SK-N-MC (cell line): Measurements from ENCODE around the gene FN3K.

Experiments
- DNase-seq: peaks from one replicate; pipeline ENCODE4 v3.0.0-alpha.2; 2011; ENCODE audit warnings: low read depth, low spot score
- H3K27ac ChIP-seq: fragments of 200-600 bp; sonication (generic); 2 replicates; pipeline ENCODE4 v1.5.1; 2016; ENCODE audit warnings: mixed run types
- H3K36me3 ChIP-seq: fragments of 200-600 bp; sonication (generic); 2 replicates; pipeline ENCODE4 v1.6.1; 2017; ENCODE audit warnings: antibody characterized with exemption, low read length, mixed read lengths; ENCODE audit not compliant: insufficient read depth
- H3K4me3 ChIP-seq: fragments of 200-600 bp; sonication (generic); 2 replicates; pipeline ENCODE4 v1.5.1; 2016
- H3K9ac ChIP-seq: fragments of 200-600 bp; sonication (generic); 2 replicates; pipeline ENCODE4 v1.8.0; 2017; ENCODE audit warnings: mixed run types, mixed read lengths; ENCODE audit not compliant: insufficient read length
- H3K9me3 ChIP-seq: fragments of 200-600 bp; sonication (generic); 2 replicates; pipeline ENCODE4 v1.6.1; 2017; ENCODE audit warnings: low read depth, mild to moderate bottlenecking, antibody characterized with exemption, low read length, moderate library complexity, mixed read lengths
- EZH2 ChIP-seq: fragments of 200-600 bp; sonication (generic); IDR thresholded peaks from one replicate; pipeline ENCODE4 v1.6.1; 2017; ENCODE audit warnings: antibody characterized with exemption
- FOXP2 ChIP-seq: optimal IDR thresholded peaks from 2 replicates; pipeline ENCODE3; 2011; ENCODE audit warnings: mild to moderate bottlenecking, moderate library complexity; ENCODE audit not compliant: insufficient read depth; ENCODE audit errors: extremely low read length, control extremely low read depth
- POLR2AphosphoS5 ChIP-seq: IDR thresholded peaks from 2 replicates; pipeline ENCODE4 v1.6.1; 2012; ENCODE audit warnings: mild to moderate bottlenecking, low read depth, low read length, borderline replicate concordance

The FN3K gene

DNA sequence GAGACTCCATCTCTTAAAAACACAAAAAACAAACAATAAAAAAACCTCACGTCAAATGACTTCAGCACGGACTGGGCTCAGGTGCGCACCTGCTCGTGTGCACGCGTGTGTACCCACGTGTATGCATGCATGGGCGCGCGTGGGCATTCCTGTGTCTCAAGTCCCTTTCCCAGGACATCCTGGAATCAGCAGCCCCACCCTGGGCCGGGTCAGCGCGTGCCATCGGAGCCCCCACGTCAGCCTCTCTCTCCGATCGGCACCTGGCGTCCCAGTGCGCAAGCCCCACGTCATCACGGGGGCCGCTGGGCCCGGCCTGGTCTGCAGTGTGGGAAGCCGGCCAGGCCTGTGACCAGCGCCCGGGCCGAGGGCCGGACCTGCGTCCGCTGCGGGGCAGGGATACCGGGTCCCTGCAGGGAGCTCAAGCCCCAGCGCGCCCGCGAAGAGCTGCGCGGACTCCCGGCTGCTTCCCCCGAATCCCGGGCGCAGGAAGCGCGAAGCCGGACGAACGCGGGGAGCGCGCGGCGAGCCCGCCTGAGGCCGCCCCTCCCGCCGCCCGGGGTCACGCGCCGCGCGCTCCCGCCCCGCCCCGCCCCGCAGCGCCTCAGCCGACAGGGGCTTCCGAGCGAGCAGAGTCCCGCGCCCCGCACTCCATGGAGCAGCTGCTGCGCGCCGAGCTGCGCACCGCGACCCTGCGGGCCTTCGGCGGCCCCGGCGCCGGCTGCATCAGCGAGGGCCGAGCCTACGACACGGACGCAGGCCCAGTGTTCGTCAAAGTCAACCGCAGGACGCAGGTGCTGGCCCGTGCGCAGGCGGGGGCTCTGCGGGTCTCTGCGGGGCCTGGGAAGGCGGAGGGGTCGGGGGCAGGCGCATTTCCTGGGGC is at the start of gene FN3K:
Gene FN3K (plus strand): TSS at position 629 of the 880 bp plus-strand sequence. CDS start 22 bp downstream, at position 651.
- peak within 1 kb of the TSS; percentile 57 for H3K9ac ChIP-seq
- no peaks in the 10 kb centered on the region for H3K9me3 ChIP-seq
- H3K27ac ChIP-seq: no peak within 1 kb of the TSS
- peaks cover 13% of the 10 kb centered on the region; the same call in 1 of the 2 replicates for H3K36me3 ChIP-seq
- no peak for DNase-seq
- peak within 1 kb of the TSS; percentile 75 for H3K4me3 ChIP-seq
- TF ChIP-seq POLR2AphosphoS5 (peak; percentile 34; the same call in 1 of the 2 replicates), EZH2 (no peak), FOXP2 (no peak)

DNA sequence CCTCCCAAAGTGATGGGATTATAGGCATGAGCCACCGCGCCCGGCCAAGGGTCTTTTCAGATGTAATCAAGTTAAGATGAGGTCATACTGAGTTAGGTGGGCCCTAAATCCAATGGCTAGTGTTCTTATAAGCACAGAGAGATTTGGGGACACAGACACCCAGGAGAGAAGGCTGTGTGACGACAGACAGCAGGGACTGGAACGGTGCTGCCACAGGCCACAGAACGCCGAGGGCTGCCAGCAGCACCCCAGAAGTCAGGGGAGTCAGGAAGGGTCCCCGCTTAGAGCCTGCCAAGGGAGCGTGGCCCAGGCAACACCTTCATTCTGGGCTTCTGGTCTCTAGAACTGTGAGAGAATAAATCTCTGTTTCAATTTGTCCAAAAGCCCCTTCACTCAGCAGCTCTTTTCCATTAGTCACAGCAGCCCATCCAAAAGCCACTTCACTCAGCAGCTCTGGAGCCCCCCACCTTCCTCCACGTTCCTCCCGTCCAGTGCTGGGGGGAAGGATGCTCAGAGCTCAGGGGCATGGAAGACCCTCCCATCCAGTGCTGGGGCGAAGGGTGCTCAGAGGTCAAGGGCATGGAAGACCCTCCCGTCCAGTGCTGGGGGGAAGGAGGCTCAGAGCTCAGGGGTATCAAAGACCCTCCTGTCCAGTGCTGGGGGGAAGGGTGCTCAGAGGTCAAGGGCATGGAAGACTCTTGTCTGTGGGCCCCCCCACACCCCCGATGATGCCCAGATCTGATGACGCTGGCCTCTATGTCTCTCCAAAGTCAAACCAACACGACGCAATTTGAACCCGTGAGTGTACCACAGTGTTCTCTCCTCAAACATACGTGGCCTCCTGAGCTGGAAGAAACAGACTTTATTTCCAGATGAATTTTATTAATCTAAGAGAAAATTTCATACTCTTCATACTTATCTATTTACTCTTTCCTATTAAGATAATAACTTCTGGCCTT is 48.8 kb upstream of the FN3K start:
- no peak for DNase-seq
- no peak overlapping the region for H3K4me3 ChIP-seq
- H3K9me3 ChIP-seq: no peaks in the 10 kb centered on the region
- no peak for TF ChIP-seq POLR2AphosphoS5
- TF ChIP-seq FOXP2: no peak
- no peak for TF ChIP-seq EZH2
- no peaks in the 10 kb centered on the region for H3K36me3 ChIP-seq
- peak overlapping the region; percentile 1; the same call in 1 of the 2 replicates for H3K27ac ChIP-seq
- no peak overlapping the region for H3K9ac ChIP-seq

DNA sequence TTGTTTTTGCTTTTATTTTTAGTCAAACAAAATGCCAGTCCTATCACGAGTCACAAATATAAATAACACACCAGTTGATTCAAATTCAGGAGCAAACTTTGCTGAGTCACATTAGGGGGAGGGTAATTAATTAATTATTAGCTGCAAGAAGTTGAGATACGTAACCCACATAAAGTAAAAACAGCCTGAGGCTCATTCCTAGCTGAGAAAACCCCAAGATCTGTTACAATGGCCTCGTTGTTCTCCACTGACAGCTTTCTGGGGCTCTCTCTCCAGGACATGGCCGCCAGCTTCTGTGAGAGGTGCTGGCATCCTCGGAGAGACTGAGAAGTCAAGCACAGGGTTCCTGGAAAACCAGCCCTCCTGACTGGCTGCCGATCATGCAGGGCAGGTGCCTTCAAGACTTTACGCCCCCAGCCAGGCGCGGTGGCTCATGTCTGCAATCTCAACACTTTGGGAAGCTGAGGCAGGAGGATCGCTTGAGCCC is 48.0 kb upstream of the FN3K start:
- Histone ChIP-seq H3K27ac (peak overlapping the region; percentile 1; the same call in 1 of the 2 replicates), H3K36me3 (no peaks in the 10 kb centered on the region), H3K9me3 (no peaks in the 10 kb centered on the region), H3K9ac (peak overlapping the region; percentile 2), H3K4me3 (no peak overlapping the region)
- TF ChIP-seq FOXP2: no peak
- no peak for TF ChIP-seq EZH2
- no peak for TF ChIP-seq POLR2AphosphoS5
- peak; percentile 10 for DNase-seq

DNA sequence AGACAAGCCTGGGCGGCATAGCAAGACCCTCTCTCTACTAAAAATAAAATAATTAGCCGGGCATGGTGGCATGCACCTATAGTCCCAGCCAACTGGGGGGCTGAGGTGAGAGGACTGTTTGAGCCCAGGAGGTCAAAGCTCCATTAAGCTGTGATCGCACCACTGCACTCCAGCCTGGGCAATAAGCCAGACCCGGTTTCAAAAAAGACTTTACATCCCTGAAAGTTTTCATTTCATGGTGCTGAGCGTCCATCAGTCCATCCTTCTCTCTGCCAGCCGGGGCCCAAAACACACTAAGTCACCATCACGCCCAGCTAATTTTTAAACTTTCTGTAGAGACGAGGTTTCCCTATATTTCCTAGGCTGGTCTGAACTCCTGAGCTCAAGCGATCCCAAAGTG is 47.5 kb upstream of the FN3K start:
- no peak overlapping the region for H3K9ac ChIP-seq
- no peak for DNase-seq
- no peaks in the 10 kb centered on the region for H3K36me3 ChIP-seq
- no peak overlapping the region for H3K4me3 ChIP-seq
- no peak overlapping the region for H3K27ac ChIP-seq
- no peaks in the 10 kb centered on the region for H3K9me3 ChIP-seq
- TF ChIP-seq POLR2AphosphoS5 (no peak), EZH2 (no peak), FOXP2 (no peak)

DNA sequence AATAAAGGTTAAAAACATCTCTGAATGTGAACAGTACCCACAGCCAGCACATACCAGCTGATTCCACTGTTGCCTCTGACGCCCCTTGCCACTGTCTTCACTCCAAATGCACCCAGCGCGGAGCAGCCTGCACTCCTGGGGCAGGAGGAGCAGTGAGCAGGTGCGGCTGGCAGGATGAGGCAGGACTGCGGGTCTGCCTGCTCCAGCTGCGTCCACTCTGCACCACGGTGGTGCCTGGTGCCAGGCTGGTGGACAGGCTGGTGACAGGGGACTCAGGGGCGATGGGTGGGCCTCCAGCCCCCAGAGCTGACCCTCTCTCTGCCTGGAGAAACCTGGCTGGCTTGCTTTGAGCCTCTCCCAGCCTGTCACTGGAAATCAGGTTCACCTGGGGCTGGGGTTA is 46.3 kb upstream of the FN3K start:
- Histone ChIP-seq H3K27ac (no peak overlapping the region), H3K9ac (no peak overlapping the region), H3K36me3 (no peaks in the 10 kb centered on the region), H3K4me3 (no peak overlapping the region), H3K9me3 (no peaks in the 10 kb centered on the region)
- DNase-seq: no peak
- TF ChIP-seq POLR2AphosphoS5 (no peak), FOXP2 (no peak), EZH2 (no peak)

DNA sequence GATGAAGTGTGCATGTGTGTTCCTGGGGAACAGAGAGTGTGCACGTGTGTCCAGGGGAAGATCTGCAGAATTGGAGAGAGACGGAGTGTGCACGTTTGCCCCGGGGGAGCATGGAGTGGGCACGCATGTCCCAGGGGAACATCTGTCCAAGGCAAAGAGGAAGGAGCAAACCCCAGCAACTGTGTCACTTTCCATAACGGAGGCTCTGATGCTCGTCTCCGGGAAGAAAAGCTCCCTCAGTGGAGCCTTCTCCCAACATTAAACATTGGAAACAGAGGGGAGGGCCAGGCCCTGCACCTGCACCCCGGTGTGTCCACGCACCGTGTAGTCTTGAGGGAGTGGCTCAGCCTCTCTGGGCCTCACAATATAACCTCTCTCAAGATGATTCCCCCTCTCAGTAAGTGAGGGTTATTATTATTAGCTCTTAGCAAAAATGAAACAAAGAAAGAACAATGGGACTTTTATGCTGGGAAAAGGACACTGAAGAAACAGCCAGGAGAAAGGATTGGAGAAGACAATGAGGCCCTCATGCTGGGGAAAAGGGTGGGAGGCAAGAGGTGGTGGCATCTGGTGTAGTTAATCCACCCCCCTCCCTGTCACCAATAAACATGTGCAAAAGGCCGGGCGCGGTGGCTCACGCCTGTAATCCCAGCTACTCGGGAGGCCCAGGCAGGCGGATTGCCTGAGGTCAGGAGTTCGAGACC is 44.5 kb upstream of the FN3K start:
- no peak overlapping the region for H3K4me3 ChIP-seq
- no peaks in the 10 kb centered on the region for H3K9me3 ChIP-seq
- no peak for TF ChIP-seq POLR2AphosphoS5
- H3K9ac ChIP-seq: no peak overlapping the region
- H3K36me3 ChIP-seq: no peaks in the 10 kb centered on the region
- DNase-seq: no peak
- no peak overlapping the region for H3K27ac ChIP-seq

DNA sequence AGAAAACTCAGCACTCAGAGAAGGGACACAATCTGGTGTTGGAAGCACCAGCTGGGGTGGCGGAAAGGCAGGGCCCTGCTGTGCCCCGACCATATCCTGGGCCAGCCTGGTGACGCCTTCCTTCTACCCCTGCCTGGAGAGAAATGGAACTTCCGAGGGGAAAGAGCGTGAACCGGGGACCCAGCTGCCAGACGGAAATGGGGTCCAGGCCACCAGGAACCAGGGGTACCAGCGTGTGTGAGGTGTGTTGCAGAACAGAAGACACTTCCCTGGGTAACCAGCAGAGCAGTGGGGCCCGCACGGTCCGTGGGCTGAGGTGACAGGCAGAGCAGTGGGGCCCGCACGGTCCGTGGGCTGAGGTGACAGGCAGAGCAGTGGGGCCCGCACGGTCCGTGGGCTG is 43.7 kb upstream of the FN3K start:
- H3K27ac ChIP-seq: no peak overlapping the region

More for the DNA sequence above, 43.7 kb upstream of the FN3K start:
- no peaks in the 10 kb centered on the region for H3K36me3 ChIP-seq
- no peak for DNase-seq
- TF ChIP-seq POLR2AphosphoS5 (no peak), FOXP2 (no peak), EZH2 (no peak)
- H3K4me3 ChIP-seq: no peak overlapping the region
- H3K9me3 ChIP-seq: no peaks in the 10 kb centered on the region
- no peak overlapping the region for H3K9ac ChIP-seq
